GM12892 (cell line): Measurements from ENCODE around the gene CHSY1.

Source experiments
- POLR2A ChIP-seq: IDR thresholded peaks from 2 replicates; pipeline ENCODE4 v1.6.1; 2011; ENCODE audit warnings: low read depth, low read length, control low read depth
- TAF1 ChIP-seq: IDR thresholded peaks from 2 replicates; pipeline ENCODE4 v1.6.1; 2011; ENCODE audit warnings: low read depth, mild to moderate bottlenecking, control low read depth, low read length, borderline replicate concordance

- TF ChIP-seq POLR2A, result no peak
- TF ChIP-seq TAF1, result no peak
Observed at GRCh38 chr15:101187820-101188636, 63.8 kb downstream of the CHSY1 start.
